Measurements from ENCODE around the gene MPPED2. TPM values are rescaled to one million over a fixed set of nuclear protein-coding genes. Genes with fewer than 3 reads are reported as not detected.

Gene MPPED2
- total RNA-seq, 1 experiment from 2014 or later: 4.7 TPM

DNA sequence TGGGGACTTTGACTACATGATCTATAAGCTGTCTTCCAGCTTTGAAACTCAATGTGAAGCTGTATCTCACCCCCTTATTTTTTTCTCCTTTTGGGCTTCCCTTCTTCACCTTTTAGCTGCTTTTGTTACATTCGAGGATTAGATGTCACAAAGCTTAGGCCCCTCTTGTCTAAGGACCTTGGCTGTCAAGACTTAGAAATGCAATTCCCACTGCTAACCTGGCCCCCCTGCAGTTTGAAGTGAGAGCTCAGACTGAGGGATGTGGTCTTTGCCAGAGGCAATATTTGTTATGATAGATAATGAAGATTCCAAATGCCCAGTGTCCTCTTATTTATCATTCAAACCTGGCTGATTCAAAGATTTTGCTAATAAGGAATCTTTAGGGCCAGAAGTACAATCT is 135.0 kb downstream of the MPPED2 start:
- H3K18ac ChIP-seq (ENCODE audit: insufficient read length, low read depth, low read length): no peak overlapping the region
- H4K5ac ChIP-seq (ENCODE audit: insufficient read length, low read depth, low read length): no peak overlapping the region
- H3K9me3 ChIP-seq (ENCODE audit: control insufficient read depth, low read depth, low read length): no peaks in the 10 kb centered on the region
- H3K27me3 ChIP-seq (ENCODE audit: insufficient read depth, low read length): no peaks in the 10 kb centered on the region
- H2BK120ac ChIP-seq (ENCODE audit: low read depth, low read length, poor library complexity, severe bottlenecking): no peak overlapping the region
- TF ChIP-seq, protein P1, sequence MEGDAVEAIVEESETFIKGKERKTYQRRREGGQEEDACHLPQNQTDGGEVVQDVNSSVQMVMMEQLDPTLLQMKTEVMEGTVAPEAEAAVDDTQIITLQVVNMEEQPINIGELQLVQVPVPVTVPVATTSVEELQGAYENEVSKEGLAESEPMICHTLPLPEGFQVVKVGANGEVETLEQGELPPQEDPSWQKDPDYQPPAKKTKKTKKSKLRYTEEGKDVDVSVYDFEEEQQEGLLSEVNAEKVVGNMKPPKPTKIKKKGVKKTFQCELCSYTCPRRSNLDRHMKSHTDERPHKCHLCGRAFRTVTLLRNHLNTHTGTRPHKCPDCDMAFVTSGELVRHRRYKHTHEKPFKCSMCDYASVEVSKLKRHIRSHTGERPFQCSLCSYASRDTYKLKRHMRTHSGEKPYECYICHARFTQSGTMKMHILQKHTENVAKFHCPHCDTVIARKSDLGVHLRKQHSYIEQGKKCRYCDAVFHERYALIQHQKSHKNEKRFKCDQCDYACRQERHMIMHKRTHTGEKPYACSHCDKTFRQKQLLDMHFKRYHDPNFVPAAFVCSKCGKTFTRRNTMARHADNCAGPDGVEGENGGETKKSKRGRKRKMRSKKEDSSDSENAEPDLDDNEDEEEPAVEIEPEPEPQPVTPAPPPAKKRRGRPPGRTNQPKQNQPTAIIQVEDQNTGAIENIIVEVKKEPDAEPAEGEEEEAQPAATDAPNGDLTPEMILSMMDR (conservative IDR thresholded peaks at IDR 0.05): no peak
- no peak overlapping the region for H3K9ac ChIP-seq (ENCODE audit: extremely low read depth, insufficient read length, low read length)
- H3K14ac ChIP-seq (ENCODE audit: insufficient read depth, low read length): no peak overlapping the region
- no peaks in the 10 kb centered on the region for H3K79me1 ChIP-seq (ENCODE audit: insufficient read depth, low read depth, low read length, poor library complexity, severe bottlenecking)
- H2BK15ac ChIP-seq (ENCODE audit: low read depth, low read length): no peak overlapping the region
- H3T11ph ChIP-seq (ENCODE audit: low read length): no peak overlapping the region
- no CpG with 5 or more reads among the region's 1 CpG for WGBS (ENCODE audit: extremely low coverage, insufficient read length, low lambda C conversion rate)
- no peak overlapping the region for H2AFZ ChIP-seq (ENCODE audit: low read length)
- no peak overlapping the region for H2AK5ac ChIP-seq (ENCODE audit: insufficient read length, low read length)
- H2BK20ac ChIP-seq (ENCODE audit: low read depth, low read length, poor library complexity, severe bottlenecking): no peak overlapping the region
- H3K23me2 ChIP-seq (ENCODE audit: insufficient read length, low read depth, low read length, poor library complexity, severe bottlenecking): no peaks in the 10 kb centered on the region
- H3K4ac ChIP-seq (ENCODE audit: low read depth, low read length): no peak overlapping the region
- no peak overlapping the region for H3K4me2 ChIP-seq (ENCODE audit: insufficient read depth, insufficient read length, low read length)
- peaks cover 0 to 4% (median 0%) of the 10 kb centered on the region in 3 experiments; a peak in 3 of 7 replicates for H3K36me3 Mint-ChIP-seq (ENCODE audit: insufficient read depth in 1 of 3, low read depth in 3 of 3)
- peaks cover 64% of the 10 kb centered on the region for H3K27me3 Mint-ChIP-seq (ENCODE audit: low read depth)
- no peak overlapping the region for H2BK12ac ChIP-seq (ENCODE audit: insufficient read length, low read depth, low read length)
- H3K56ac ChIP-seq (ENCODE audit: insufficient read length, low read depth, low read length): no peak overlapping the region
- no peak for DNase-seq
- peaks cover 34% of the 10 kb centered on the region for H3K4me1 ChIP-seq (ENCODE audit: insufficient read depth, low read length)
- no peaks in the 10 kb centered on the region for H3K79me2 ChIP-seq (ENCODE audit: insufficient read depth, low read length)
- no peak overlapping the region for H3K27ac ChIP-seq (ENCODE audit: insufficient read length, low read depth, low read length)
- H4K91ac ChIP-seq (ENCODE audit: insufficient read length, low read depth, low read length): no peak overlapping the region
- H4K8ac ChIP-seq (replicated peaks; ENCODE audit: insufficient read length, low read depth, low read length): no peak overlapping the region
- peaks cover 0 to 4% of the 10 kb centered on the region in 2 experiments; a peak in 1 of 5 replicates for H3K9me3 Mint-ChIP-seq
- no peak overlapping the region for H2BK5ac ChIP-seq (ENCODE audit: insufficient read length, low read length)
- no peaks in the 10 kb centered on the region for H4K20me1 ChIP-seq (ENCODE audit: control insufficient read depth, insufficient read depth, insufficient read length)
- no peak overlapping the region; a peak in 2 of 7 replicates for H3K27ac Mint-ChIP-seq
- no peak overlapping the region for H3K4me3 Mint-ChIP-seq
- no peak overlapping the region for H3K23ac ChIP-seq (ENCODE audit: insufficient read length, low read depth, low read length)
- H3K4me1 Mint-ChIP-seq: peaks cover 64 to 65% of the 10 kb centered on the region in 2 experiments

Measured in H9 (cell line).